IMR-90 (cell line): Measurements from ENCODE around the gene ATXN7L3.

Source experiments
- CEBPB ChIP-seq: IDR thresholded peaks from 2 replicates; pipeline ENCODE4 v1.6.1; 2012; ENCODE audit warnings: low read depth, low read length, improper control_type of control experiment
- CTCF ChIP-seq: conservative IDR thresholded peaks from 2 replicates; pipeline ENCODE4 v1.5.1; 2012; ENCODE audit warnings: mild to moderate bottlenecking, low read depth, low read length, improper control_type of control experiment
- MAFK ChIP-seq: IDR thresholded peaks from 2 replicates; pipeline ENCODE4 v1.6.1; 2012; ENCODE audit warnings: low read depth, low read length, improper control_type of control experiment
- MAZ ChIP-seq: IDR thresholded peaks from 2 replicates; pipeline ENCODE4 v1.6.1; 2012; ENCODE audit warnings: low read depth, mild to moderate bottlenecking, low read length, improper control_type of control experiment, moderate library complexity, borderline replicate concordance
- MXI1 ChIP-seq: IDR thresholded peaks from 2 replicates; pipeline ENCODE4 v1.6.1; 2012; ENCODE audit warnings: low read depth, mild to moderate bottlenecking, low read length, moderate library complexity, borderline replicate concordance
- POLR2A ChIP-seq: IDR thresholded peaks from 2 replicates; pipeline ENCODE4 v1.6.1; 2012; ENCODE audit warnings: mild to moderate bottlenecking, low read depth, low read length
- RAD21 ChIP-seq: IDR thresholded peaks from 2 replicates; pipeline ENCODE4 v1.6.1; 2012; ENCODE audit warnings: low read length, improper control_type of control experiment
- TF ChIP-seq, protein P1 (sequence below): fragments of 150-350 bp; IDR thresholded peaks from 2 replicates; pipeline ENCODE4 v1.6.1; 2017; ENCODE audit warnings: mild to moderate bottlenecking, antibody characterized with exemption, low read length, low read depth
- TF ChIP-seq, protein P2 (sequence below): fragments of 150-350 bp; IDR thresholded peaks from 2 replicates; pipeline ENCODE4 v1.6.1; 2016; ENCODE audit warnings: low read depth, mild to moderate bottlenecking, low read length, moderate library complexity, borderline replicate concordance

GRCh38 chr17:44205962-44206824, 6.5 kb upstream of the ATXN7L3 start:
- peak; percentile 28; the same call in 1 of the 2 replicates for TF ChIP-seq CTCF
- TF ChIP-seq POLR2A: no peak
- TF ChIP-seq, protein P1, sequence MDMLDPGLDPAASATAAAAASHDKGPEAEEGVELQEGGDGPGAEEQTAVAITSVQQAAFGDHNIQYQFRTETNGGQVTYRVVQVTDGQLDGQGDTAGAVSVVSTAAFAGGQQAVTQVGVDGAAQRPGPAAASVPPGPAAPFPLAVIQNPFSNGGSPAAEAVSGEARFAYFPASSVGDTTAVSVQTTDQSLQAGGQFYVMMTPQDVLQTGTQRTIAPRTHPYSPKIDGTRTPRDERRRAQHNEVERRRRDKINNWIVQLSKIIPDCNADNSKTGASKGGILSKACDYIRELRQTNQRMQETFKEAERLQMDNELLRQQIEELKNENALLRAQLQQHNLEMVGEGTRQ: no peak
- TF ChIP-seq CEBPB: no peak
- TF ChIP-seq RAD21: no peak
- TF ChIP-seq MAFK: no peak
- TF ChIP-seq MAZ: no peak
- no peak for TF ChIP-seq MXI1
- TF ChIP-seq, protein P2, sequence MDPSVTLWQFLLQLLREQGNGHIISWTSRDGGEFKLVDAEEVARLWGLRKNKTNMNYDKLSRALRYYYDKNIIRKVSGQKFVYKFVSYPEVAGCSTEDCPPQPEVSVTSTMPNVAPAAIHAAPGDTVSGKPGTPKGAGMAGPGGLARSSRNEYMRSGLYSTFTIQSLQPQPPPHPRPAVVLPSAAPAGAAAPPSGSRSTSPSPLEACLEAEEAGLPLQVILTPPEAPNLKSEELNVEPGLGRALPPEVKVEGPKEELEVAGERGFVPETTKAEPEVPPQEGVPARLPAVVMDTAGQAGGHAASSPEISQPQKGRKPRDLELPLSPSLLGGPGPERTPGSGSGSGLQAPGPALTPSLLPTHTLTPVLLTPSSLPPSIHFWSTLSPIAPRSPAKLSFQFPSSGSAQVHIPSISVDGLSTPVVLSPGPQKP: no peak
